ENCODE data around the gene VIT. TPM values are rescaled to one million over a fixed set of nuclear protein-coding genes. Genes with fewer than 3 reads are reported as not detected.
A peak's percentile ranks its signal among the peaks of the same experiment; 100 is the strongest.

VIT gene
- total RNA-seq, 1 donor from 2014 or later = not detected

DNA sequence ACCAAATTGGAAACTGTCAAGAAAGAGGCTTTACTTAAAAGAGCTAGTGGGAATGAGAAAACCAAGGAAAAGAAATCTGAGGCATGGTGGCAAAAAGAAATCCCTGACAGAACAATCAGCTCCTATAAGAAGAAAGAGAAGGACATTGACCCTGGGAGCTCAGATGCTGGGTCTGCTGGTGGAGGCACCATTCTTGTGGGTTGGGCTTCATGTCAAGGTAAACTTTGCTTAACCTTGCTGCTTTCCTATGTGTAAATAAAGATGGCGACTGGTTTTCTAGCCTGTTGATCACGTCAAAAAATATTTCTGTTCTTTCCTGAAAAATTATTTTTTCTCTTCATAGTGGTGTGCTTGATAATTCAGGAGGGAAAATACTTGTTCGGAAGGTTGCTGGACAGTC lies 58.1 kb downstream of the VIT start:
- peaks cover 4% of the 10 kb centered on the region for H3K27me3 Mint-ChIP-seq (ENCODE audit: unreplicated experiment)
- DNase-seq = no peak
- H3K4me1 Mint-ChIP-seq (ENCODE audit: low read depth, unreplicated experiment) = no peaks in the 10 kb centered on the region
- H3K36me3 Mint-ChIP-seq (ENCODE audit: unreplicated experiment) = peaks cover 3% of the 10 kb centered on the region
- no peak overlapping the region for H3K4me3 Mint-ChIP-seq (ENCODE audit: unreplicated experiment)
- TF ChIP-seq, protein P1, sequence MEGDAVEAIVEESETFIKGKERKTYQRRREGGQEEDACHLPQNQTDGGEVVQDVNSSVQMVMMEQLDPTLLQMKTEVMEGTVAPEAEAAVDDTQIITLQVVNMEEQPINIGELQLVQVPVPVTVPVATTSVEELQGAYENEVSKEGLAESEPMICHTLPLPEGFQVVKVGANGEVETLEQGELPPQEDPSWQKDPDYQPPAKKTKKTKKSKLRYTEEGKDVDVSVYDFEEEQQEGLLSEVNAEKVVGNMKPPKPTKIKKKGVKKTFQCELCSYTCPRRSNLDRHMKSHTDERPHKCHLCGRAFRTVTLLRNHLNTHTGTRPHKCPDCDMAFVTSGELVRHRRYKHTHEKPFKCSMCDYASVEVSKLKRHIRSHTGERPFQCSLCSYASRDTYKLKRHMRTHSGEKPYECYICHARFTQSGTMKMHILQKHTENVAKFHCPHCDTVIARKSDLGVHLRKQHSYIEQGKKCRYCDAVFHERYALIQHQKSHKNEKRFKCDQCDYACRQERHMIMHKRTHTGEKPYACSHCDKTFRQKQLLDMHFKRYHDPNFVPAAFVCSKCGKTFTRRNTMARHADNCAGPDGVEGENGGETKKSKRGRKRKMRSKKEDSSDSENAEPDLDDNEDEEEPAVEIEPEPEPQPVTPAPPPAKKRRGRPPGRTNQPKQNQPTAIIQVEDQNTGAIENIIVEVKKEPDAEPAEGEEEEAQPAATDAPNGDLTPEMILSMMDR (IDR thresholded peaks at IDR 0.05; ENCODE audit: partially characterized antibody, unreplicated experiment) = no peak
- H3K9me3 Mint-ChIP-seq (ENCODE audit: unreplicated experiment) = peaks cover 3% of the 10 kb centered on the region
- no peak overlapping the region for H3K27ac Mint-ChIP-seq (ENCODE audit: unreplicated experiment)

DNA sequence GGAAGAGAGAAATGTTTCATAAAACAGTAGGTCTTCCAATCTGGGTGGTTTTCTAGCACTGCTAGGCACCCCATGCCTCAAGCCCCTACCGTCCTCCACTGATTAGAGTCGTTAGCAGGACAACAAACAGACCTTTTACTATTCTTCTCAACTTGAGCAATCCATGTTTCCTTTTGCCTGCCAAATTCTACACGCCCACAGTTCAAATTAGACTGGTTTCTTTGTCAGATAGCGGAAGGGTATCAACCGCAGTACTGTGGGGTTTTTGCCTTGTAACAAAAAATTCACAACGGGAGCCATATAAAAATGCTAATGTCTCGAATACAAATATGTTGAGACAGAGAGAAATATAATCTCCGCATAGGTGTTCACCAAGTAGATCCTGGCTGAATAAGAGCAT lies 59.9 kb downstream of the VIT start:
- peaks cover 3% of the 10 kb centered on the region for H3K36me3 Mint-ChIP-seq (ENCODE audit: unreplicated experiment)
- peaks cover 3% of the 10 kb centered on the region for H3K9me3 Mint-ChIP-seq (ENCODE audit: unreplicated experiment)
- peaks cover 4% of the 10 kb centered on the region for H3K27me3 Mint-ChIP-seq (ENCODE audit: unreplicated experiment)
- DNase-seq = no peak
- H3K4me1 Mint-ChIP-seq (ENCODE audit: low read depth, unreplicated experiment) = no peaks in the 10 kb centered on the region
- H3K4me3 Mint-ChIP-seq (ENCODE audit: unreplicated experiment) = no peak overlapping the region
- TF ChIP-seq, protein P1 (IDR thresholded peaks at IDR 0.05; ENCODE audit: partially characterized antibody, unreplicated experiment) = no peak
- H3K27ac Mint-ChIP-seq (ENCODE audit: unreplicated experiment) = no peak overlapping the region

DNA sequence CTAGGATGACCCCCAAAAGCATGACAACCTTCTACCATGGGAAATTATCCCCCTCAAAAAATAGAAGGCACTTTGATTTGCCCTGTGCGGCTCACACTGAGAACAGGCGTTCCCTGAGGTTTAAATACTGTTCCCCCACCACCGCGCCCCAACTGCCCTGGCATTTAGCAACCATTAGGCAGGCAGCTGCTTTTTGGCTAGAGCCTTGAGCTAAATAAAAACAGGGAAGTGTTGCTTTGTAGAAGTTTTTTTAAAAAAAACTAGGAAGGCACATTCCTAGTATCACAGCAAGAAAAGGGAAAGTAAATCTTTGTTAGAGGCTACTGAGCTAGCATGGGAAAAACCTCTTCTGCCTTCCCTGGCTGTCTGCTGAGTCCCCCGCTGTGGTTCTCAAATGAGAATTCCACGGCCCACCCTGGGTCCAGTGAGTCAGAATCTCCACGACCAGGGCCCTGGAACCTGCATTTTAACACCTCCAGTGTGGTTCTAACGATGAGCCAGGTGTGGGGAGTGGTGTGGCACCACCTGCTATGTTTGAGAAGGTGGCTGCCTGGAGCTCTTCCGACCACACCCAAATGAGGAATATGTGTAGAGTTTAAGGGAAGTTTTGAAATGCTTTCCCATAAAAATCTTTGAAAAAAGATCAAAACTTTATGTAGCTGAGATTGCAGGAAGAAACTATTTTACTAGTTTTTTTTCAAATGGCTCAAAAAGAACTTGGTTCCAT lies 66.4 kb downstream of the VIT start:
- H3K4me3 Mint-ChIP-seq (ENCODE audit: unreplicated experiment) = no peak overlapping the region
- H3K36me3 Mint-ChIP-seq (ENCODE audit: unreplicated experiment) = peaks cover 5% of the 10 kb centered on the region
- H3K27me3 Mint-ChIP-seq (ENCODE audit: unreplicated experiment) = no peaks in the 10 kb centered on the region
- TF ChIP-seq, protein P1 (IDR thresholded peaks at IDR 0.05; ENCODE audit: partially characterized antibody, unreplicated experiment) = no peak
- DNase-seq = no peak
- no peaks in the 10 kb centered on the region for H3K4me1 Mint-ChIP-seq (ENCODE audit: low read depth, unreplicated experiment)
- H3K27ac Mint-ChIP-seq (ENCODE audit: unreplicated experiment) = no peak overlapping the region
- H3K9me3 Mint-ChIP-seq (ENCODE audit: unreplicated experiment) = peaks cover 5% of the 10 kb centered on the region

DNA sequence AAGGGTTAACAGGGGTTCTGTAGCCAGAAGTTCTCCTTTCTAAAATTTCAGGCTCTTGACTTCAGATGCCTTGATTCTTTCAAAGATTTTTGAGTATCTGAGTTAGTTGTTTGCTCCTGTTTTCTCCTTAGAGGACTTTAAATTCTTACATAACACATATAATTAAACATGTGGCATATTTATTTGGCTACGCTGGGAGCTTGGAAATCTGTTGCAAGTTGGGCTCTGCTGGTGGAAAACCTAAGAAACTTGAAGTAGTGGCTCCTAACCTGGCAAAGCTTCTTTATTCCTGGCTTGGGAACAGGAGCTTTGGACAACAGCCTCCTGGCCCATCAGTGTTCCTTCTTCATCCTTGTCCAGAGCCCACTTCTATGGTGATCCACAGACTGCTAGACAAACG lies 72.6 kb downstream of the VIT start:
- peaks cover 5% of the 10 kb centered on the region for H3K9me3 Mint-ChIP-seq (ENCODE audit: unreplicated experiment)
- H3K27me3 Mint-ChIP-seq (ENCODE audit: unreplicated experiment) = no peaks in the 10 kb centered on the region
- H3K27ac Mint-ChIP-seq (ENCODE audit: unreplicated experiment) = no peak overlapping the region
- TF ChIP-seq, protein P1 (IDR thresholded peaks at IDR 0.05; ENCODE audit: partially characterized antibody, unreplicated experiment) = no peak
- H3K4me3 Mint-ChIP-seq (ENCODE audit: unreplicated experiment) = no peak overlapping the region
- no peak for DNase-seq
- H3K4me1 Mint-ChIP-seq (ENCODE audit: low read depth, unreplicated experiment) = no peaks in the 10 kb centered on the region
- H3K36me3 Mint-ChIP-seq (ENCODE audit: unreplicated experiment) = peaks cover 5% of the 10 kb centered on the region

DNA sequence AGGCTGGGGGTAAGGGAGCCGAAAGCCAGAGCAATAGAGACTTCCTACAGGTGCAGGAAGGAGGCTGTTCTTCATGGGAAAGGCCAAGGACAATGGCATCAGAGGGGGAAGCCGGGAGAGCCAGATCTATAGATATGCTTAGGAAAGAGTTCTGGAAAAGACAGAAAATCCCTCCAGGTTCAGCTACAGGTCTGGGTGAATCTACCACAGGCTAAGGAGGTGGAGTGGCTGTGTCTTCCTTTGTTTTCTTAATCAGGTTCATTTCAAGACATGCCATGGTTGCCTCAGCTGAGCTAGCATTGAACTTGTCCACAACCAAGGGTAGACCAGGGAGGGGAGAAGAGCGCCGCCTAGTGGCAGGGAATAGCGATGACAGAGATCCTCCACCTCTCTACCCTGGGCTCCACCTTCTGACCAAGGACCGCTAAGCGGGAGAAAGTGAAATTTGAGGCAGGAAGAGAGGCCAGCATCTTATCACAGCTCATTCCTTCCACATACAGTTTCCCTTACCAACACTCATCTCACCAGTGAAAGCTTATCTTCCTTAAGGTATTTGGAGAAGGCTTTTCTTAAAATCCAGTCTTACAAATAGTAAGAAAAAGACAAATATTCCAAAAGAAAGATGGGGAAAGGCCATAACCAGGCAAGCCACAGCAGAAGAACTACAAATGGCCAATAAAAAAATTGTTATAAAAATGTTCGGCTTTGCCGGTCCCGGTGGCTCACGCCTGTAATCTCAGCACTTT lies 74.2 kb downstream of the VIT start:
- Mint-ChIP-seq H3K27me3 (ENCODE audit: unreplicated experiment) (peaks cover 3% of the 10 kb centered on the region), H3K27ac (ENCODE audit: unreplicated experiment) (no peak overlapping the region), H3K4me1 (ENCODE audit: low read depth, unreplicated experiment) (no peaks in the 10 kb centered on the region), H3K9me3 (ENCODE audit: unreplicated experiment) (no peaks in the 10 kb centered on the region), H3K4me3 (ENCODE audit: unreplicated experiment) (no peak overlapping the region), H3K36me3 (ENCODE audit: unreplicated experiment) (no peaks in the 10 kb centered on the region)
- DNase-seq = peak; percentile 63
- TF ChIP-seq, protein P1 (IDR thresholded peaks at IDR 0.05; ENCODE audit: partially characterized antibody, unreplicated experiment) = peak; percentile 83
